Measurements from ENCODE around the gene CCSER2.
"Not testable (repeated sequence)": the region's sequence is repeated elsewhere in the genome, so short reads cannot be mapped to it uniquely, and the experiment has no call there.

- TF ChIP-seq ZNF8, RARB, CSDC2 (CRISPR knock-in tag; IDR thresholded peaks at IDR 0.05): not testable (repeated sequence)
Measured at GRCh38 chr10:84528526-84528925, 200.1 kb downstream of the CCSER2 start.

All from SK-N-SH treated with all-trans-retinoic acid at 6 μM for 48 hours (cell line).